ENCODE data around the gene LGALS3BP. TPM values are rescaled to one million over a fixed set of nuclear protein-coding genes. Genes with fewer than 3 reads are reported as not detected.

LGALS3BP gene
- total RNA-seq, 1 experiment from 2014 or later: 389 TPM

DNA sequence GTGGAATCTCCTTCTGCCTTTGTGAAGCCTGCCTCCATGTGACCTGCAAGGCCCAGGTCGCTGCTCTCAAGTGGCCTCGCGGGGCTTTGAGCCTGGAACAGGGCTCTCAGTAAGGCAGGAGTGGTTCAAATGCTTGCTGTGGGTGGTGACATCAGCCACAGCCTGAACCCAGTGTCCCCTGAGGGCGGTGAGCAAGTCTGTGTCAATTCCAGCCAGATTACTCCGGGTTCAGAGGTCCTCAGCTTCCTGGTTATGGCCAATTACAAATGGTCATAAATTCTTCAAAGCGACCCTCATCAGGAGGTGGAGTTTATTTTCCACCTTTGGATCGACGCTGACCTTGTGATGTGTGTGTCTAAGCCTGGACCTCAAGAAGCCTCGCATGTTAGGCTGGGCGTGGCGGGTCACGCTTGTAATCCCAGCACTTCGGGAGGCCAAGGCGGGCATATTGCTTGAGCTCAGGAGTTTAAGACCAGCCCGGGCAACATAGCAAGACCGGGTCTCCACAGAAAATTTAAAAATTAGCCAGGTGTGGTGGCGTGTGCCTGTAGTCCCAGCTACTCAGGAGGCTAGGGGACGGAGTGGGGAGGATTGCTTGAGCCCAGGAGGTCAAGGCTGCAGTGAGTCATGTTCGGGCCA is 17.3 kb downstream of the LGALS3BP start:
- peak overlapping the region; percentile 59 for H3K4me2 ChIP-seq (ENCODE audit: low read length)
- peak overlapping the region; percentile 32 for H3K9ac ChIP-seq (ENCODE audit: low read length)
- peak overlapping the region; percentile 61 for H2AFZ ChIP-seq (ENCODE audit: low read depth, low read length, poor library complexity, severe bottlenecking)
- ATAC-seq: peak; percentile 90
- H3K27ac ChIP-seq (ENCODE audit: low read depth, low read length): no peak overlapping the region
- ChIA-PET CTCF (interaction anchor here (1.0 to 4.9 kb wide), 2 partner anchors 9 to 96 kb away, joined by 4 to 21 read pairs; no protein-coding TSS in a partner anchor), RAD21 (ENCODE audit: low non-redundant PET in 1 of 2, low total read pairs in 2 of 2, uncharacterized antibody in 2 of 2, unreplicated experiment in 2 of 2) (interaction anchor here in 1 of 2 experiments (0.7 kb wide), 1 partner anchor 18 kb away, joined by 3 read pairs; no protein-coding TSS in a partner anchor), POLR2A (no interaction called here)
- no peaks in the 10 kb centered on the region for H3K79me2 ChIP-seq (ENCODE audit: insufficient read depth, low read length)
- no peaks in the 10 kb centered on the region for H4K20me1 ChIP-seq (ENCODE audit: insufficient read depth)
- no peaks in the 10 kb centered on the region for H3K27me3 ChIP-seq (ENCODE audit: insufficient read depth, low read length)
- no peaks in the 10 kb centered on the region for H3K36me3 ChIP-seq (ENCODE audit: control insufficient read depth in 1 of 2, insufficient read depth in 2 of 2, low read length in 2 of 2)
- H3K4me1 ChIP-seq (ENCODE audit: control insufficient read depth in 1 of 2, insufficient read depth in 2 of 2, low read length in 2 of 2): peaks cover 19 to 53% of the 10 kb centered on the region in 2 experiments
- H3K9me2 ChIP-seq (ENCODE audit: insufficient read depth): no peaks in the 10 kb centered on the region
- H3K4me3 ChIP-seq (replicated peaks in 1 of 2; ENCODE audit: low read depth in 1 of 2, low read length in 2 of 2): peak overlapping the region in 1 of 2 experiments; percentile 4; a peak in 1 of 4 replicates
- no peaks in the 10 kb centered on the region for H3K9me3 ChIP-seq (ENCODE audit: control insufficient read depth in 1 of 2, insufficient read depth in 1 of 2, low read depth in 1 of 2, low read length in 2 of 2)
- peak; percentile 81 for DNase-seq (ENCODE audit: low read depth, low spot score)
- intact Hi-C loops (cut with micrococcal nuclease): no loop called here
- no TSS peak for BruUV-seq (replicated peaks)
- peak; percentile 43 for TF ChIP-seq POLR2AphosphoS5 (IDR thresholded peaks at IDR 0.05; ENCODE audit: low read depth, low read length)
- TF ChIP-seq, protein P1, sequence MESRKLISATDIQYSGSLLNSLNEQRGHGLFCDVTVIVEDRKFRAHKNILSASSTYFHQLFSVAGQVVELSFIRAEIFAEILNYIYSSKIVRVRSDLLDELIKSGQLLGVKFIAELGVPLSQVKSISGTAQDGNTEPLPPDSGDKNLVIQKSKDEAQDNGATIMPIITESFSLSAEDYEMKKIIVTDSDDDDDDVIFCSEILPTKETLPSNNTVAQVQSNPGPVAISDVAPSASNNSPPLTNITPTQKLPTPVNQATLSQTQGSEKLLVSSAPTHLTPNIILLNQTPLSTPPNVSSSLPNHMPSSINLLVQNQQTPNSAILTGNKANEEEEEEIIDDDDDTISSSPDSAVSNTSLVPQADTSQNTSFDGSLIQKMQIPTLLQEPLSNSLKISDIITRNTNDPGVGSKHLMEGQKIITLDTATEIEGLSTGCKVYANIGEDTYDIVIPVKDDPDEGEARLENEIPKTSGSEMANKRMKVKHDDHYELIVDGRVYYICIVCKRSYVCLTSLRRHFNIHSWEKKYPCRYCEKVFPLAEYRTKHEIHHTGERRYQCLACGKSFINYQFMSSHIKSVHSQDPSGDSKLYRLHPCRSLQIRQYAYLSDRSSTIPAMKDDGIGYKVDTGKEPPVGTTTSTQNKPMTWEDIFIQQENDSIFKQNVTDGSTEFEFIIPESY (IDR thresholded peaks at IDR 0.05; ENCODE audit: extremely low read depth, insufficient replicate concordance, low read length): no peak
- TF ChIP-seq YY1 (IDR thresholded peaks at IDR 0.05; ENCODE audit: extremely low read depth, insufficient replicate concordance, low read depth, low read length): no peak

GRCh38 chr17:78961571-78961970 is 18.2 kb downstream of the LGALS3BP start:
- H3K27ac ChIP-seq (ENCODE audit: low read depth, low read length): no peak overlapping the region

More at GRCh38 chr17:78961571-78961970, 18.2 kb downstream of the LGALS3BP start:
- no peaks in the 10 kb centered on the region for H3K27me3 ChIP-seq (ENCODE audit: insufficient read depth, low read length)
- no peaks in the 10 kb centered on the region for H3K9me2 ChIP-seq (ENCODE audit: insufficient read depth)
- BruUV-seq (replicated peaks): no TSS peak
- DNase-seq (ENCODE audit: low read depth, low spot score) (no peak), ATAC-seq (no peak)
- H3K4me1 ChIP-seq (ENCODE audit: control insufficient read depth in 1 of 2, insufficient read depth in 2 of 2, low read length in 2 of 2): peaks cover 19 to 56% of the 10 kb centered on the region in 2 experiments
- peak overlapping the region; percentile 59 for H3K4me2 ChIP-seq (ENCODE audit: low read length)
- no peak for TF ChIP-seq JUND (IDR thresholded peaks at IDR 0.05)
- TF ChIP-seq EZH2phosphoT487 (IDR thresholded peaks at IDR 0.05; ENCODE audit: borderline replicate concordance): no peak
- no peak for TF ChIP-seq EZH2 (IDR thresholded peaks at IDR 0.05)
- TF ChIP-seq SIN3A (IDR thresholded peaks at IDR 0.05; ENCODE audit: low read depth): no peak
- no peak for TF ChIP-seq SP1 (IDR thresholded peaks at IDR 0.05; ENCODE audit: low read depth)
- no peak for TF ChIP-seq CEBPB (IDR thresholded peaks at IDR 0.05; ENCODE audit: low read depth)
- no peak for TF ChIP-seq ZNF274 (IDR thresholded peaks at IDR 0.05; ENCODE audit: low read depth, low read length)
- no peak; the same call in 1 of the 2 replicates for TF ChIP-seq ZFX (IDR thresholded peaks at IDR 0.05)
- TF ChIP-seq POLR2A (IDR thresholded peaks at IDR 0.05; ENCODE audit: borderline replicate concordance, extremely low read depth, insufficient read depth, insufficient read length): no peak
- no peak for TF ChIP-seq SRF (IDR thresholded peaks at IDR 0.05; ENCODE audit: low read depth)
- no peak for TF ChIP-seq TCF7L2 (IDR thresholded peaks at IDR 0.05; ENCODE audit: borderline replicate concordance, extremely low read depth, insufficient read depth, insufficient read length)
- no peak for TF ChIP-seq MAX (IDR thresholded peaks at IDR 0.05)
- no peak for TF ChIP-seq YY1 (IDR thresholded peaks at IDR 0.05; ENCODE audit: extremely low read depth, insufficient replicate concordance, low read depth, low read length)
- TF ChIP-seq EGR1 (IDR thresholded peaks at IDR 0.05; ENCODE audit: low read depth): no peak
- TF ChIP-seq POLR2AphosphoS5 (IDR thresholded peaks at IDR 0.05; ENCODE audit: low read depth, low read length): no peak
- TF ChIP-seq ATF3 (IDR thresholded peaks at IDR 0.05): no peak
- TF ChIP-seq CBX3 (IDR thresholded peaks at IDR 0.05; ENCODE audit: low read depth): no peak
- no peak for TF ChIP-seq FOSL1 (IDR thresholded peaks at IDR 0.05; ENCODE audit: low read depth)
- RAD21 ChIA-PET (ENCODE audit: low non-redundant PET in 1 of 2, low total read pairs in 2 of 2, uncharacterized antibody in 2 of 2, unreplicated experiment in 2 of 2): no interaction called here
- H3K9ac ChIP-seq (ENCODE audit: low read length): no peak overlapping the region
- intact Hi-C loops (cut with micrococcal nuclease): no loop called here
- POLR2A ChIA-PET: no interaction called here
- CTCF ChIA-PET: interaction anchor here (4.9 kb wide), 1 partner anchor 10 kb away, joined by 21 read pairs; no protein-coding TSS in a partner anchor
- no peaks in the 10 kb centered on the region for H4K20me1 ChIP-seq (ENCODE audit: insufficient read depth)
- H3K4me3 ChIP-seq (replicated peaks in 1 of 2; ENCODE audit: low read depth in 1 of 2, low read length in 2 of 2): no peak overlapping the region
- no peaks in the 10 kb centered on the region for H3K79me2 ChIP-seq (ENCODE audit: insufficient read depth, low read length)
- H3K36me3 ChIP-seq (ENCODE audit: control insufficient read depth in 1 of 2, insufficient read depth in 2 of 2, low read length in 2 of 2): no peaks in the 10 kb centered on the region
- no peak overlapping the region for H2AFZ ChIP-seq (ENCODE audit: low read depth, low read length, poor library complexity, severe bottlenecking)
- H3K9me3 ChIP-seq (ENCODE audit: control insufficient read depth in 1 of 2, insufficient read depth in 1 of 2, low read depth in 1 of 2, low read length in 2 of 2): no peaks in the 10 kb centered on the region
